Pons (tissue), 1 donor: ENCODE measurements around the gene RPL27.

ENCODE experiments used
- DNase-seq: peaks from one replicate; pipeline ENCODE4 v3.0.0-alpha.2; 2016; ENCODE audit warnings: low spot score

Gene RPL27

DNA sequence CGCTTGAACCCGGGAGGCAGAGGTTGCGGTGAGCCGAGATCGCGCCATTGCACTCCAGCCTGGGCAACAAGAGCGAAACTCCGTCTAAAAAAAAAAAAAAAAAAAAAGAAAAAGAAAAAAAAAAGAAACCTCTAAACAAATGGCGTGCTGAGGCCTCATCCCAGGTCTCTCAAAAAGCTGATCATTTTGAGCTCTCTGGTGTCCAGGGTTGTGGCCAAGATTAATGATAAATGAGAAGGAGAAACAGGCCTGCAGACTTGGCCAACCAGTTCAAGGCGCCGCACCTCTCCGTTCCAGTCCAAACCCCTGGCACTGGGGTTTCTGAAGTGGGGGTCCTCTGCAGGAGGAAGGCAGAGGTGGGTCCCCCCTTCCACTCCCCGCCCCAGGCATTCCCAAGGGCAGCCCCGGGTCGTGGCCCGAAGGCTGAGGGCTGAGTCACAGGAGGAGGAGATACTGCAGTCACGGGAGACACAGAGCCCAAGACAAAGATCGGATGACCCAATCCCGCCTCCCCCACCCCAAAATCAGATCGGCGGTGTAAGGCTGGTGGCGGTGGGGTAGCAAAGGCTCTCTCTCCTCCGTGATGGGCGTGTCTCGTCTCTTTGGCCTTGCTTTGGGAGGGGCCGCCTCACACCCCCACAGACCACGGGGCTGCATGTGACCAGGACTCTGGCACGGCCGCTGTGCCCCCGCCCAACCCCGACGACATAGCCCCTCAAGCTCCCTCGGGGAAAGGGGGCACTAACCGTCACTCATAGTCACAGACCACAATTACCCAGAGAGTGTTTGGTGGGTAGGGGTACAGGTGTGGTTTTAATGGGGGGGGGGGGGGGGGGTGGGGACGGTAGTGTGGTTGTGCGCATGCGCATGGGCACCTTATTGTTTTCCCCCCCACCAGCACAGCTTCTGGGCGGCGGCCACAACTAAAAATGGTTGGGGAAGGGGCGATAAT lies 22.8 kb downstream of the RPL27 start:
- DNase-seq: no peak

DNA sequence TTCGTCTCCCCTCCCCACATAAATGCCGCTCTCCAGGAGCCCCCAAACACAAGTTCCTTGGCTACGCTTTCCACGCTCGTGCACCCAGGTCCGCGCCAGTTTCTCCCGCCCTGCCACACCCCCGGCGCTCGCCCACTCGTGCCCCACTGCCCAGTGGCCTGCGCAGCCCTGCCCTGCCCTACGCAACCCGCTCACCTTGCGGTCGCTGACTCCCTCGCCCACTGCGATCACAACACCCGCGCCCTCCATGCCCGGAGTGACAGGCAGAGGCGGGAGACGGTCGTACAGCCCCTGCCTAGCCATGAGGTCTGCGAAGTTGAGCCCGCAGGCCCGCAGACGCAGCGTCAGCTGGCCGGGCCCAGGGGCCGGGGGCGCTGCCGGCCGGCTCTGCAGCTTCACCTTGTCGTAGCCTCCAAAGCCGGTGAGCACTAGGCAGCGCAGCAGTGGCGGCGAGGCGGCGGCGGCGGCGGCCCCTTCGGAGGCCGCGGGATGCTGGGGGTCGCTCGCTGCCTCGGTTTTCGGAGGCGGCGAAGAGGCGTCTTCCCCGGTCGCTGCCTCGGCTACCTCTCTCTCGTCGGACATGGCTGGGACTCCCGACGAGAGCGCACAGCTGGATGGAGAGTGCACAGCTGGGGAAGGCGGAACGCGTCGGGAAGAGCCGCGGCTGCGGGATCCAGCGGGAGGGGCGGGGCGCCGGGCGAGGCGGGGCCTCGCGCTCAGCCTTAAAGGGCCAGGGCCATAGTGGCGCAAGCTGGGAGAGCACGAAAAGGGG lies 23.7 kb downstream of the RPL27 start, which contains the start of gene VAT1:
Gene VAT1 (minus strand): TSS at position 645 of the 772 bp plus-strand sequence. CDS start 63 bp downstream, at position 582.
- DNase-seq: peak; percentile 71

DNA sequence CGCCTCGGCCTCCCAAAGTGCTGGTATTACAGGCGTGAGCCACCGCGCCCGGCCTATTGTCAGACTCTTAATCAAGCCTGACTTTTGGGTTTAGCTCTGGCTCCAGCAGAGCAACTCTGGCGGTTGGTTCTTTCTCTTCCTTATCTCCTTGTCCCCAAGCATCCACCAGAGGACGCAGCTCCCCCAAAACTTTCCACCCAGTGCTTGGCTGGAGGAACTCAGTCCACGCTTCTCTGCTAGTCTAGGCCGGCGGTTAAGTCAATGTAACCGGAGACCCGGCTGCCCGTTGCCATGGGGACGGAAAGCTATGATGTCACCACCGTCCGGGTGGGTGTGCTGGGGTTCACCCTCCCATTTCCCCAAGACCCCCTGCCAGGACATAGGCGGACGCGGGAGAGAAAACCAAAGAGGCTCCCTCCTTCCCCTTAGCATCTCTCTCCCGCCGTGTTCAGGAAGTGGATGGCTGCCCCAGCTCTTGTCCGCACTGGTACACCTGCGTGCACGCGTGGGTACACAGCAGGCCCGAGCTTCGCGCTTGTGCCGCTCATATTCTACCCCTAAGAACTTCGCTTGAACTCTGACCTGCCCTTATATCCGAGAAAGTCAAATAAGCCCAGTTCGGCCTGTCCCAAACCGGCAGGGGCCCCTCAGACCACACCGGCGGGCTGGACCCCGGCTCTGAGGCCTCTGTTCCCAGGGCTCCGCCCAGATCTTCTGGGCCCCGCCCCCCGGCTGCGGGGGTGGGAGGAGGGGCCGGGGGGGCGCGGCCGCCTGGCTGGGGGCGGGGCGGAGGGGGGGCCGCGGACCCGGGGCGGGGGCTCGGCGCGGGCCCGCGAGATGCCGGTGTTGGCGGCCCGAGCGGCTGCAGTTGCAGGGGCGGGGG lies 26.4 kb downstream of the RPL27 start, which contains the start of gene RND2:
Gene RND2 (plus strand): TSS at position 825 of the 883 bp plus-strand sequence. CDS start 117 bp downstream, outside the sequence.
- DNase-seq: peak; percentile 96

DNA sequence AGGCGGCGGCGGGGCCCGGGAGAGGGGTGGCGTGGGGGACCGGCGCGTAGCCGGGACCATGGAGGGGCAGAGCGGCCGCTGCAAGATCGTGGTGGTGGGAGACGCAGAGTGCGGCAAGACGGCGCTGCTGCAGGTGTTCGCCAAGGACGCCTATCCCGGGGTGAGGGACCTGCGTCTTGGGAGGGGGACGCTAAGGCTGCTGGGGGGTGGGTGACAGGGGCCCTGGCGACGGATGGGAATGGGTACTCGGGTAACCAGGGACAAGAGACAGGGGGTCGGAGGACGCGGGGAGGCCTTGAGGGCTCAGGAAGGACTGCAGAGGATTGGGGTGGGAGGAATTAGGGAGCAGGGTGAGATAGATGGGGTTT lies 27.1 kb downstream of the RPL27 start:
- no peak for DNase-seq

DNA sequence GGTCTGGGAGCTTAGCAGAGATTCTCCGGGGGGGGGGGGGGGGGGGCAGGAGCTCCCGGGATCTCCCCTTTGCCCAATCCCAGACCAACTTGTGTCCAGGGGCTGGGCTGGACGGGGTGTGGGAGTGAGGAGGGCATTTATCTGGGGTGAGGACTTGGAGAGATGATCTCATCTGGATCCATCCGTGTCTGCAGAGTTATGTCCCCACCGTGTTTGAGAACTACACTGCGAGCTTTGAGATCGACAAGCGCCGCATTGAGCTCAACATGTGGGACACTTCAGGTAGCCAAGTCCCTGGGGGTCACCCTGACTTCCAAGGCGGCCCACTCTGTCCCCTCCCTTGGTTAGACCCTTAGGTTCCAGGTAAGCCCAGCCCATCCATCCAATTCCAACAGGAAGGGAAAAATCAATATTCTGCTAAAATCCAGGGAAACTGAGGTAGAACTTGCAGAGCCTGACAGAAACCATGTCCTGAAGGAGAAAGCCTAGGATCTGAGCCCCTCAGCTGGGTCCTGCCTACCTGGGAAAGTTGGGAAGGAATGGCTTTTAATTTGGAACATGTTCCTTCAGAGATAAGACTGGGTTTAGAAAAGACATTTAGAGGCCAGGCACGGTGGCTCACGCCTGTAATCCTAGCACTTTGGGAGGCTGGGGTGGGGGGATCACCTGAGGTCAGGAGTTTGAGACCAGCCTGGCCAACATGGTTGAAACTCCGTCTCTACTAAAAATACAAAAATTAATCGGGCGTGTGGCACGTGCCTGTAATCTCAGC lies 27.7 kb downstream of the RPL27 start:
- DNase-seq: no peak

DNA sequence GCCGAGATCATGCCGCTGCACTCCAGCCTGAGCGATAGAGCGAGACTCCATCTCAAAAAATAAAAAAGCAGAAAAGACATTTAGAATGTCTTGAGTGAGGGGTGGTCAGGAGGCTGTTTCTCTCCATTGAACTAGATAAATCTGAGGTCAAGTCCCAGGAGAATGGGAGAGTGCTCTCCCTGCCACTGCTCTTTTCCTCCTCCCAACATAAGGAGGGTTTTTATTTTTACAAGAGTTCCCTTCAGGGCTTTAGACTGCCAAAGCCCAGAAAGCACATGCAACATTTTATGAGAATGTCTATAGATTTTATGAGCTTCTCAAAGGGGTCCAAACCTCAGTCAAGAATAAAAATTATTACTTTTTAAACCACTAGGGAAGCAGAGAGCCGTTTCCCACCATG lies 28.4 kb downstream of the RPL27 start:
- no peak for DNase-seq

DNA sequence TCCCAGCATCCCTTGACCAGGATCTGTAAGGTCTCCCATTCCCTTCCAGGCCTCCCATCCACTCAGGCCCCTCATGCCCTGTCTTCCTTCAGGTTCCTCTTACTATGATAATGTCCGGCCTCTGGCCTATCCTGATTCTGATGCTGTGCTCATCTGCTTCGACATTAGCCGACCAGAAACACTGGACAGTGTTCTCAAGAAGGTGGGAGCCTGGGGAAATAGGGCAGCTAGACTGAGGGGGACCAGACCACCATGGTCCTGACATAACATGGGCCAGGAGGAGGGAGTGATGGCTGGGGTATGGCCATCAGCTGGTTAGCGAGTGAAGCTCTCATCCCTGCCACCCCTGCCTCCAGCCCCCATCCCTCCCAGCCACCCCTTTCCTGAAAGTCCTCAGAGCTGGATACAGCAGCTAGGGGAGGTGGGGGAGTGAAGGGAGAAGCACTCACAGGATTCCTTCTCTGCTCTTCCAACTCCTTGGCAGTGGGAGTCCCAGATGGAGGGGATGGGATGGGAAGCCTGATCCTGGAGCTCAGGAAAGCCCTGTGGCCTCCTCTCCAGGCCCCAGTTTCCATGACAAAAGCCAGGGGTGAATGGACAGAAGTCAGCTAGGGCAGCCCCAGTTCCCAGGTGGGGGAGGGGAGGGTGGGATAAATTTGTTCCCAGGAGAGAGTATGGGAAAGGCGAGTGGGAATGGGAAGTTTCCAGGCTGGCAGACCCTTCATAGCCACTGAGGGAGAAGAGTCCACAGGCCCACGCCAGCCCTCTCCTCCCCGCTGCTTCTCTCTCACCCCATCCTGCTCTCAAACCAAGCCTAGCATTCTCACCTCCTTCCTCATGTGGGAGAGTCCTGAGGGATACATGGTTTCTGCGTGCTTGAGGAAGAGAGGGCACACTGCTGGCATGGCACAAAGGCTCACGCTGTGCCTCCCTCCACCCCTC lies 29.1 kb downstream of the RPL27 start:
- DNase-seq: no peak

DNA sequence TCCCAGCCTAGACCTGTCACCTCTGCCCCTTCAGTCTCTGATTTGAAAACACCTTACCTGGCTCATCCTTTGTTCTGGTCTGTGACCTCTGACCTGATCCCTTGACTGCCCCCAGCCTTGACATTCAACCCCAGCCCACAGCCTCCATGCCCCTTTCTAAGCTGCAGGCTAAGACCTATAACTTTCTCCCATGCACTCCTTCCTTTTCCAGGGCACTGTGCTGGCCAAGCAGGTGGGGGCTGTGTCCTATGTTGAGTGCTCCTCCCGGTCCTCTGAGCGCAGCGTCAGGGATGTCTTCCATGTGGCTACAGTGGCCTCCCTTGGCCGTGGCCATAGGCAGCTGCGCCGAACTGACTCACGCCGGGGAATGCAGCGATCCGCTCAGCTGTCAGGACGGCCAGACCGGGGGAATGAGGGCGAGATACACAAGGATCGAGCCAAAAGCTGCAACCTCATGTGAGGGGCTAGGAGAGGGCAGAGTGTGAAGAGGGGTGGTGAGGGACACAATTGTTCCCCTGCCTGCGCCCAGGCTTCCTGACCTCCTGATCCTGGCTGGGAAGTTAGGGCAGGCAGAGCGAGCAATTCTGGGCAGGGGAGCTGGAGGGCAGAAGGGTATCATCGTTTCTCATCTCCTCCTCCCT lies 30.1 kb downstream of the RPL27 start:
- DNase-seq: no peak

DNA sequence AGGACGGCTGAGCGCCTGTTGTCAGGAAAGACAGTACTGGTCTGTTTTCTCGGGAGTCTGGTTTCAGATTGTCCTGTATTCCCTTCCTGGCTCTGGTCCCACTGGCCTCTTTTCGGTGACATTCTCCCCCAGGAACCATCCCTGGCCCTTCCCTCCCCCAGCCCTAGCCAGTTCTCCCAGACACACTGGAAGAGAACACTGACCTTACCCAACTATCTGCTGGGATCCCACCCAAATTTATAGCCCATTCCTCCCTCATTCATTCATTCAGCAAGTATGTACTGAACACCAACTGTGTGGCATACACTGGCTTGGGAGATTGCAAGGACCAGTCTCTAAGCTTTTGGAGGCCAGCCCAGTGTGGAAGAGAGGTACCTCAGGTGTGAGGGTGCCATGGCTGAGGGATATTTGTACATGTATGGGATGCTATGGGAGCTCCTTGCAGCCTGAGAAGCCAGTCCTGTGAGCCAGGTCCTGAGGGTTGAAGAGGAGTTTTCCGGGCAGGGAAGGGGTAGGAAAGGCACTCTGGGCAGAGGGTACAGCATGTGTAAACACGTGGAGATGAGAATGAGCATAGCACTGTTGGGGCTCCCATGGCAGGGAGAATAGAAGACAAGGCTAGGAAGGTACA lies 32.0 kb downstream of the RPL27 start:
- peak; percentile 76 for DNase-seq

DNA sequence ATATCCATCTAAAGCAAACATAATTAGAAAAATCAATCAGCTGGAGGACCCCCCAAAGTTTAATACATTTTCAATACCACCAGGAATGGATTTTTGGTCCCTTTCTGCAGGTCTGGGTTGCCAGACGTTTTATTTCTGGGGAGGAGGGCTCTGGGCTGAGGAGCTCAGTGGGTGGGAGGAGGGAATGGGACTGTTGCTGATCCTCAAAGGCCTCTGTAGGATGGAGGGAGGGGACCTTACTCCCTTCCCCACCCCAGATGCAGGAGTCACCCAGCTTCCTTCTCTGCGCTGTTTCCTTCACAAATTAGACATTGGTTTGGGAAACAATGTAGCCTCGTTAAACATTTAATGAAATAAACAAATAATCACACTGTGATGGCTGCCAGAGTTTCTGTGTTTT lies 33.4 kb downstream of the RPL27 start:
- no peak for DNase-seq

DNA sequence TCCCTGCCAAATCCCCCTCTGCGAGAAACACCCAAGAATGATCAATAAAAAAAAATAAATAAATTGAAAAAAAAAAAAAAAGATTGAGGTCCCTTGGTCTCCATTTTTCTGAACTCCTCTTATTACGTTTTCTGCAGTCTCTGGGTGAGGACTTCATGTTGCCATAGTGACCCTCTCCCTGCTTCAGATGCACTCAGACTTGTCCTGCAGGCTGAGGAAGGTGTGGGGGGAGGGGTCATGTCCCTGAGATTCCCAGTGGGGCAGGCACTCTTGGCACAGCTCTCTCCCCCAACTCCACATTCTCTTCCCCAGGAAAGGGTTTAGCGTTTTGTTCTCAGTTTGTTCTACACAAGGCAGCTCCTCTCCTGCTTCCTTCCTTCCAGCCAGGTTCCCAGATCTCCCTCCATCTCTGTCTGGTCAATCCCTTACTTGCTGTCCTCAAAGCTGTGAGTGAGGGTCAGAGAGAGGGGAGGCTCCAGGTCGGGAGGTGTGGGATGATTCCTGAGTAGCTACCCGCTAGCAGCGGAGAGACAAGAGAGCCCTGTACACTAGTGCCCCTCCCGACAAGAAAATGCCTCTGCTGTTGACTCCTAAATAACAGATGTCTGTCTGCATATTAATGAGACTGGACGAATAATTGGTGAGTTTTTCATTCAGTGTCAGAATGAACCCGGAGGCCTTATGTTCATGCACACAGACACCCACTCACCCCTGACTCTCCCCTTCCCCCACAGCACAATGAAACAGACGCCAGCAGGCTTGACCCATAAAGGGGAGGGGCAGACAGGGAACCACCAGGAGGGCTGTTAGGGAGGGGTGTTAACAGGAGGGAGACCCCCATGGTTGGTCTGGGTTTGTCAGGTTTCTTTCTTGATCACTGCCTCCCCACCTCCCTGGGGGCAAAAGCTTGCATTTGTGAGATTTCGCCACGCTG lies 36.0 kb downstream of the RPL27 start:
- DNase-seq: peak; percentile 79

DNA sequence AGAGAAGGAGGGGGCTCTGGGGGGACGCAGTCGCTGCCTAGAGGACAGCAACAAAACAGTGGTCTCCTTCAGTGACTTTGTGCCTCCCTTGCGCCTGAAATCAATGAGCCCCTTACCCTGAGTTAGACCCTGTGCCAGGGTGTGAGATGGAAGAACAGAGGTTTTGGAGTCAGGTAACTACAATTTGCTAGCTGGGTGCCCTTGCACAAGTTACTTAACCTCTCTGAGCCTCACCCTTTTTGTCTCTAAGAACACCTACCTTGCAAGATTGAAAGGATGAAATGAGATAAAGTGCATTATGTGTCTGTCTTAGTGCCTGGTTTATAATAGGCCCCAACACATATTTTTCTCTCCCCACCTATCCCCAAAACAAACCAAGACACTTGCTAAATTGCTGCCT lies 36.7 kb downstream of the RPL27 start:
- no peak for DNase-seq

DNA sequence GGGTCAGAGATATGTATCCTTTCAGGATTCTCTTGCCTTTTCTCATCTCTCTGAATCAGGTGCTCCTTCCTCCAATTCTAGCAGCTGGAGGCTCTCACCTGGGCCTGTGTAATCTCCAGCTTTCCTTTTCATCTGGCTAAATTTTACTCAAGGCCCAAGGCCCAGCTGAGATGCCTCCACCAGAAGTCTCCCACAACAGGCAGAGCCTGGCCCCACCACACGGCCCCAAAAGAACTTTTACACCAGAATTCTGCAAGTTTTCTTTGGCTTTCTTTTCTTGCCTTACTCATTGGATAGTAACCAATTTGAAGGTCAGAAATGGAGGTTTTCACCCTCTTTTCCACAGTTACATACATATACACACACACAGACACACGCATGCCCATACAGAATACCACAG lies 41.4 kb downstream of the RPL27 start:
- DNase-seq: no peak

DNA sequence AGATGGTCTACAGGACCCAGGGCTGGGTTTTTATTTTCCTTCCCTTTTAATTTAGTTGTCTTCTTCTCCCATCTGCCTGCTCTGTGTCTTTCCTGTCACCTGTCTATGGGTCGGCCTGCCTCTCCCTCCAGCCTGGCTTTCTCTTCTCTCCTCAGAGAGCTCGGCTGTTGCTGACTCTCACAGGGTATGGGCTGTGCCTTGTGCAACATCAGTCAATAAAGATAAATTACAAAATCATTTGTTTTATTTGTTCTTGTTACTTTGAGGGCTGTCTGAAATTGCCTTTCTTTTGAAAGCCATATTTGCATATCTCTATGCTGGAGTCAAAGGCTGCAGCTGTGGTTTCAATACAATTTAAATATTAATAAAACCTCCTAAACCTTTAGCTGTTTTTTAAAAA lies 42.4 kb downstream of the RPL27 start:
- DNase-seq: no peak

DNA sequence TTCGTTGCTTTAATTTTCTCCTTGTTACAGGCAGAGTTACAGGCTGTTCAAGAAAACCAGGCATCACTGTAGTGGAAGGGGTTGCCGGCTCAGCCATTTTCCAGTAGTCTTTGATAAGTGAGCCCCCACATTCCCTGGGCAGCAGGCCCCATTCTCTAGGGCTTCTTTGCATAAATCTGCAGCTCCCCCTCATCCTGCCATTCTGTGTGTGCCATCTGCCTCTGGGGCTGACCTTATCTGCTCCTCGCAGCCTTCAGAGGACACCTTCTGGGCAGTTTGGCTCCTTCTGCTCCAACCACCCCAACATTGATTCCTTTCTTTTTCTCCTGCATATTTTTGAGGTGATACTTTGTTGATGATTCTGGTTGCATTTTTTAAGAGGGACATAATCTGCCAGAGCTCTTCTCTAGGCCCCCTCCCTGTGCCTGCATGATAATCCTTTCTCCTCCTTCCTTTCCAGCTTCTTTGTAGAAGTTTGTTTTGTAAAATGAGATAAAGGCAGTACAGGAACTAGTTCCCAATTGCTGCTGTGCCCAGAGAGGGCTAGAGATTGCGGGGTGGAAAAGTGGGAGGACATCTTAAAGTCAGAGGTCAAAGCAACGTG lies 43.9 kb downstream of the RPL27 start:
- no peak for DNase-seq

DNA sequence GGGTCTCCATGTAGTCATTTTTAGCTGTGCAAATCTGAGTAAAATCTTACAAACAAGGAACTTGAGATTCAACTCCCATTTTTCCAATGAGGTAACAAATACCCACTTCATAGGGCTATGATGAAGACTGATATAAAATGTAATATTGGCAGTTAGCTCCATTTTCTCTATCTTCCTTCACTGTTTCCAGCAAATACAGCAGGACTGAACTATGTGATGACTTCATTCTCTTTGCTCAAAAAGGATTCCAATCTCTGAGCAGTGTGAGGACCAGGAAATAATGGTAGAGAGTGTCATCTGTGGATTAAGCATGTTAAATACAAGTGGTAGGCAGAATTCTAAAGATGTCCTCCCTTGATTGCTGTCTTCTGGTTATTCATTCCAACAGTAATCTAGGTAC lies 45.1 kb downstream of the RPL27 start:
- DNase-seq: no peak

DNA sequence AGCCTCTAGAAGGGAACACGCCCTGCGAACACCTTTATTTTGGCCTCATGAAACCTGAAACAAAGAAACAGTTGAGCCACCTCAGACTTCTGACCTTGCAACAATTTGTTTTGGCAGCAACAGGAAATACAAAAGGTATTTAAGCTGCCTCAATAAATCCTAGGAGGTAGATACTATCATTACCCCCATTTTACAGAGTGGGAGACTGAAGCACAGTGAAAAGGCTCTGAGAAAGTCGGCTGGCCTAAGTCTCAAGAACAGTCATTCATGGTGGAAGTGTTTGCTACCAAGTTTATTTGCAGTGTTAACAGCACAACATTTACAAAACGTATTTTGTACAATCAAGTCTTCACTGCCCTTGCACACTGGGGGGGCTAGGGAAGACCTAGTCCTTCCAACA lies 45.8 kb downstream of the RPL27 start:
- no peak for DNase-seq
